Measurements from ENCODE around the gene ASRGL1.
A peak's percentile ranks its signal among the peaks of the same experiment; 100 is the strongest.

Gene ASRGL1

DNA sequence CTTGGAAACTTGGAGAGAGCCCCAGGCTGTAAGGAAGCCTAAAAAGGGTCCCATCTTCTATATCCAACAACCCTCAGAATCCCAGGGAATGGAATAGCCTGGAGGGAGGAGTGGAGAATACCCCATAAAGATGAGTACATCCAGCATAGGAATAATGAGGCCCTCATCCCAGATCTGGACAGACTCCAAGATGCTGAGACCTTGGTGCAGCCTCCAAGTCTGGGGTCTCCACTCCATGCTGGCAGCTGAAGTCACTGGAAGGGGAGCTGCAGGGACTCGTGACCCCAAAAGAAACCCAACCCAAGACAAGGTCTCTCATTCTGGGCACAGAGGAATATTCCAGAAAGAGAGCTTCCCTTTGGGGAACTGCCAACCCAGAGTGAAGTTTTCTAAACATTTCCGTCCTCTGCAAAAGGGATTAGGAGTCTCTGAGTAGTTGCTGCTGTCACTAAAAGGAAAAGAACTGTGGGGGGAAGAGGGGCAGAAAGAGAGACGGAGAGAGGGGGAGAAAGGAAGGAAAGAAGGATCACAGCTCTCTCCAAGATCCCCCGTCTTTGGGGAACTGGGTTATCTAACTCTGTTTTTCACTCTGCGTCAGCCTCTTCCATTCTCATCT is 82.2 kb downstream of the ASRGL1 start:
- DNase-seq: no peak

DNA sequence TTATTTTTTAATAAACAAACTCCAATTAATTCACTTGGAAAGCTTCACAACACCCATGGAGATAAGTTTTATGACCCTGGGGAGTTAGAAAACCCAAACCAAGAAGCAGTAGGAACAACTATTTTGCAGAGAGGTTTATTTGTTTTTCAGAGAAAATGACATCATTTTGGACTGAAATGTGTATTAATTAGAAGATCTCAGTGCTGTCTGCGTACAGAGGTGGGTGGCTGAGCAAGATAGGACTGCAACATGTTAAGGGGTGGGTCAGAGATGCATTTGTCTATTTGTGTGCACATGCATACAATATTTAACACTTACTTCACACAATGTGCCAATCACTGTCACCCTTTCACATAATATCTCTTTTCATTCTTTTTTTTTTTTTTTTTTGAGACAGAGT is 82.7 kb downstream of the ASRGL1 start:
- no peak for DNase-seq

DNA sequence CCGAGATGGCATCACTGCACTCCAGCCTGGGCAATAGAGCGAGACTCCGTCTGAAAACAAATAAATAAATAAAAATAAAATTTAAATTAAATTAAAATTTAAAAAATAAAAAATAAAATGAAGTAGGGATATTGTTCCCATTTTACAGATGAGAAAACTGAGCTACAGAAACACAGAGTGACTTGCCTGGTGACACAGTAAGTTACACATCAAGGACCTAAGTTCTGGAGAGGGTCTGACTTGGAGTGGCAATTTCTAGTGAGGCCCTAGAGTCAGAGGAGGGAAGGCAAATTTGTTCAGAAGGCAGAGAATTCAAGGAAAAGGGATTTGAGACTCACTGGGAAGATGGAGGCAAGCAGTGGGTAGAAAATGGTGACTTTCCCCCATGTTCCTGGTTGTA is 83.6 kb downstream of the ASRGL1 start:
- no peak for DNase-seq

DNA sequence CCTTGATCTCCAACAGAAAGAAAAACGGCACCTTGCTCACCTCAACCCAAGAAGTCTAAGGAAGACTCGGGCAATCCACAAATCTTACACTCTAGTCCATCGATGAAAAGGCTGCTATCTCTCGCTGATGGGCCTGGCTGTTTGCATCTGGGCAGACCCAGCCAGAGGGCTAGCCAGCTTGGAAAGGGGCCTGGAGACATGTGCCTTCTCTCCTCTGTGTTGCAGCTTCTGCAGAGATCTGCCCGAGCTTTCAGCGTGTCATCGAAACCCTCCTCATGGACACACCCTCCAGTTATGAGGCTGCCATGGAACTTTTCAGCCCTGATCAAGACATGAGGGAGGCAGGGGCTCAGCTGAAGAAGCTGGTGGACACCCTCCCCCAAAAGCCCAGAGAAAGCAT is 84.7 kb downstream of the ASRGL1 start:
- DNase-seq: no peak

DNA sequence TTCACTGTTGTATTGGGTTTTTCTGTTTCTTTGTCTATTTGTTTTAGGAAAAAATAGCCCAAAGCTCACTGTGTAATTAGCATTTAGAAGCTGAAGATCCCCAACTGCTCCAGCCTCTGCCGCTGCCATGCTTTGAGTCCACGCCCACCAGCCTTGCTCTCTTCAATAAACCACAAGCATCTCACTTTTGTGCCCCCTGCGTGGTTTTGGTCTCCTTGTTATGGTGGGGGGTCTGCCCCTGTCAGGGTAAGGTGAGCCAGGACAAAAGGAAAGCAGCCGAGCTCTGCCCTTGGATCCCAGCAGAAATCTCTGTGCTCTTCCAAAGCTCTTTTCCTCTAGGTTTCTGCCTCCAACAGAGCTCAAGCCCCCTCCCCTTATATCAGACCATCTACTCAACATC is 85.8 kb downstream of the ASRGL1 start:
- DNase-seq: no peak

DNA sequence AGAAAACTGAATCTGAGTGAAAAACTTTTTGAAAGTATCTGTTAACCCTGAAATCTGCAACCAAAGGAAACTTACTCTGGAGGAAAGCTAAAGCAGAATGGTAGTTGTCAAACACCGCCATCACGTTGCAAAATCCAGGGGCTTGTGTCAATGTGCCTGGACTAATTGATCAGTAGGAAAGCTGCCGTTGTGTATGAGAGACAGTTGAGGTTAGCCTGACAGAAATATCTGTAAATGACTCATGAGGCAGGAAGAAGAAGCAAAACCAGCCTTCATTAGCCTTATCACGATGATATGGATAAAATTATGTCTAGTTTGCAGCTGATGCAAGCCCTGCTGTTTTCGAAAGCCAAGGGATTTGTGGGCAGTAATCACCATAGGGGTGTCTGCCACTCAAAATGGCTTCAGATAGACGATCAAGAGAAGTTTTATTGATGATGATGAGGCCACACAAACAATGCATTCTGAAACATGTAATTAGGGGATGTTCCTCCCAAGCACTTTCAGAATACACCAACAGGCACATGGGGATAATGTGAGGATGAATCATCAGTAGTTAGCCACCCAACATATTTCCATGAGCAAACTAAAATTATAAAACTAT is 90.5 kb downstream of the ASRGL1 start:
- peak; percentile 63 for DNase-seq

DNA sequence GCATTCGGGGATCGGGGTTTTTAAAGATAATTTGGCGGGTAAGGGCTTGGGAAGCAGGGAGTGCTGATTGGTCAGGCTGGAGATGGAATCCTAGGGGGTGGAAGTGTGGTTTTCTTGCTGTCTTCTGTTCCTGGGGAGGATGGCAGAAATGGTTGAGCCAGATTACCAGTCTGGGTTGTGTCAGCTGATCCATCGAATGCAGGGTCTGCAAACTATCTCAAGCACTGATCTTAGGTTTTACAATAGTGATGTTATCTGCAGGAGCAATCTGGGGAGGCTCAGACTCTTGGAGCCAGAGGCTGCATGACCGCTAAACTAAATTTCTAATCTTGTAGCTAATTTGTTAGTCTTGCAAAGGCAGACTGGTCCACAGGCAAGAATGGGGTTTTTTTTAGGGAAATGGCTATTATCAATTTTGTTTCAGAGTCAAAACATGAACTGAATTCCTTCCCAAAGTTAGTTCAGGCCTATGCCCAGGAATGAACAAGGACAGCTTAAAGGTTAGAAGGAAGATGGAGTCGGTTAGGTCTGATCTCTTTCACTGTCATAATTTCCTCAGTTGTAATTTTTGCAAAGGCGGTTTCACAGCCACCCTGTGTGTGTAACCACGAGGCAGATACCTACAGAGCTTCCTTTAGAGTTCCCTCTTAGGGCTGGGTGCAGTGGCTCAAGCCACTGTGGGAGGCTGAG is 91.8 kb downstream of the ASRGL1 start:
- DNase-seq: no peak

DNA sequence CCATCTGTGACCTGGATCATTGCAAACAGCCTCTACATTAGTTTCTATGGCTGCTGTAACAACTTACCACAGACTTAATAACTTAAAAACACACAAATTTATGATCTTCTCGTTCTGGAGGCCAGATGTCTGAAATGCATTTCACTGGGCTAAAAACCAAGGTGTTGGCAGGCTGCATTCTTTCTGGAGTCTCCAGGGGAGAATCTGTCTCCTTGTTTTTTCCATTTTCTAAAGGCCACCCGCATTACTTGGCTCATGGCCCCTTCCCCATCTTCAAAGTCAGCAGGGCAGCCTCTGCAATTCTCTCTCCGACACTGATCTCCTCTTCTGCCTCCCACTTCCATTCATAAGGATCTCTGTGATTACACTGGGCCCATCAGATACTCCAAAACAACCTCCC is 93.2 kb downstream of the ASRGL1 start:
- DNase-seq: no peak

DNA sequence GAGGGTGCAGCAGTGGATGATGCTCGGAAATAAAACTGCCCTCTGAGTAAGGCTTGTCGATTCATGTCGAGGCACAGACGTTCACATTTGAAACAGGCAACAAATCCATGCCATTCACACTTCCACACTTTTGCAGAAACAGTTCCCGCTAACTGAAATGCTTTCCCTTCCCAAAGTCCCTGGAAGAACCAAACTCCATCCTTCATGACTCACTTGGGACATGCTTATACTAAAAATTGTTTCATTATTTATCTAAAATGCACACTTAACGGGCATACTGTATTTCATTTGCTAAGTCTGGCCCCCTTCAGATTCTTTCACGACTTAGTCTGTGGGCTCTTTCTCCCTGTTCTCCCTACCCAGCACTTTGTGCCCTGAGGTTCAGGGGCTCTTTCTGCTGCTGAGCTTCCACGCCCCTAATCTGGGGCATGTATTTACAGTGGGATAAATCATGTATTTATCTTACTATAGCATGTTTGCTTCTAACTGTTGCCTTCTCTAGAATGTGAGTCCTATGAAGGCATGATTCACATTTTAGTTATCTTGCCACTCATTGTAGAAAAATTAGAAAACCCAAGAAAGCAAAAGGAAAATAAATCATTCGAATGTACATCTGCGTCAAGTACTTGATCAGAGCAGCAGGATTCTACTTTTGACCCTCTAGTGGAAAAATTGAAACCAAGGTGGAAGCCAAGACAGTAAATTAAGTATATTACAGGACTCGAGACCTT is 94.1 kb downstream of the ASRGL1 start:
- peak; percentile 93 for DNase-seq

DNA sequence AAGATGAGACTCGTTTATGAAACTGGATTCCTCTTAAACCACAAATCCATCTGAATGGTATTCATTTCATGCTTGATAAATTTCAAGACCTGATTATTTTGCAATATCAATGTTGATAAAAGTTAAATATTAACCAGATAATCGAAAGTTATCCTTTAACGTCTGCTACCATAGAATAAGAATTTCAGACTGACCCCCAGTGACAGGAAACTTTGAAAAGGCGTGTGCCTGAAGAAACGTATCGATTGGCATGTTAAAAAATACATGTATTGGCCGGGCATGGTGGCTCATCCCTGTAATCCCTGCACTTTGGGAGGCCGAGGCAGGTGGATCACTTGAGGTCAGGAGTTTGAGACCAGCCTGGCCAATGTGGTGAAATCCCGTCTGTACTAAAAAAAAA is 95.4 kb downstream of the ASRGL1 start:
- DNase-seq: no peak

DNA sequence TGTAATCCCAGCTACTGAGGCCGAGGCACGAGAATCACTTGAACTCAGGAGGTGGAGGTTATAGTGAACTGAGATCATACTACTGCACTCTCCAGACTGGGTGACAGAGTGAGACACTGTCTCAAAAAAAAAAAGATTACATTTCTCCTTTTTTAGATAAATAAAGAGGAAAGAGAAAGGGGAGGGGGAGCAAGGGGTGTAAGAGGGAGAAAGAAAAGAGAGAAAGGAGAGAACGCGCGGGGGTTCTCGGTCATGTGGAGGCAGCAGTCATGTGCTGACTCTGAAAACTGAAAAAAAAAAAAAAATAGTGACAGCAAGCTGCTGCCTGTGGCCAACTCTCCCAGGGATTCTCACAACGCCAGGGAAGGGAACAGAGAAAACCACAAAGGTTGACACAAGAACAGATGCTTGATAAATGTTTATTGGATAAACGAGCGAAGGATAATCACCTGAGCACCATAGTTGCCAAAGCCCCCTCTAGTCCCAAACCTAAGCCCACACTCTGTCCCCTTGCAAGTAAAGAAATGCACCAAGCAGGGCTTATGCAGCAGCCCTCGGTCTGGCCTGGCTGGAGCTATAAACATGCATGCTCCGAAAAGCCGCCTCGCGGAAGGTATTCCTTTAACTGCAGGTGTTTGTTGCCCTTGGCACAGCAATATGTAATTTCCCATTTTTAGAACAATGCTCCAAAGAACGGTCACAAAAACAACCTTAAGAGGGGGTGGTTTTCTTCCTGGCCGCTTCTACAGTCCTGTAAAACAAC is 96.1 kb downstream of the ASRGL1 start:
- no peak for DNase-seq

DNA sequence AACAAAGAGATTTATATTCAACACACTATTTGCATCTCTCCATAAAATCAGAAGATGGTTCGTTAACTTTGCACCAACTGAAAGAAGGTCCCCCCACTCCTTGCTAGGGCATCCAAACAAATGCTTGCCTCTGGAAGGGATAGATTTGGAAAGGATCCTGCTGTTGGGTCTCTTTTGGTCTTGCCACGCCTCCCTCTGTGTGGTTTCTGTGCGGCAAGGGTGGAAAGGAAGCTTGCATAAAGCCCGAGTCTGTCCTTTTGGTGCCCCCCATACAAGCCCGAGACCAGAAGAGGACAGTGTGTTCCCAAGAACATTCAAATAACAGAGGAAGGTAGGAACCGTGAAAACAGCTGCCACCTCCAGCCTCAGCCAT is 96.6 kb downstream of the ASRGL1 start:
- no peak for DNase-seq

DNA sequence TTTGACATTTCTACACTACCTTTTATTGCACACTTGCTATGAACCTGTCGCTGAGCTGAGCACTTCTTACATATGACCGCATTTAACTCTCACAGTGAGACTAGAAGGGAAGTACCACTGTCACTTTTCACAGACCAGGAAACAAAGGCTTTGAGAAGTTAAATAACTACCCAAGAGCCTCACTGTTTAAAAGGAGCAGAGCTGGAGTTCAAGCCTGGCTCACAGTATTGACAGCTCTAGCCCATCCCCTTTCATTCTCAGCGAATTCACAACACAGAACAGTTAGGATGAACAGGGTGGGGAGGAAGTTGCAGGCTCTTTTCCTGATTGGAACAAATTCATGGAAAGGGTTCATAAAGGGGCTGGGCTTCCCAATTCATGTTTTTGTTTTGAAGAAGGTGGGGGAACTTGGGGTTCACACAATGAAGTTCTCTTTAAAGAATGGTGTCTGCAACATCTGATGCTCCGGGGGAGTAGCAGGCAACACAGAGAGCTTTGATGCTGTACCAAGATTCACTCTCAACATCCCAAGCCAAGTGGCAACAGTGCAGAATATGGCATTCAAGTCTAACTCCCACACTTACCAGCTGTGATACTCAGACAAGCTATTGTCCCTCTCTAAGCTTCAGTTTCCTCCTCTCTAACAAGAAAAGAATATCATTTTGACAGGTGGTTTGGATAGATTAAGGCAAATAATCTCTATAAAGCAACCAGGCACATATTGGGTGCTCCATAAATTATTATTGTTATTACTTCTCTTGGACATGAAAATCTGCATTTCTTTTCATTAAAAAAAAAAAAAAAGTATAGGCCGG is 98.8 kb downstream of the ASRGL1 start:
- no peak for DNase-seq

DNA sequence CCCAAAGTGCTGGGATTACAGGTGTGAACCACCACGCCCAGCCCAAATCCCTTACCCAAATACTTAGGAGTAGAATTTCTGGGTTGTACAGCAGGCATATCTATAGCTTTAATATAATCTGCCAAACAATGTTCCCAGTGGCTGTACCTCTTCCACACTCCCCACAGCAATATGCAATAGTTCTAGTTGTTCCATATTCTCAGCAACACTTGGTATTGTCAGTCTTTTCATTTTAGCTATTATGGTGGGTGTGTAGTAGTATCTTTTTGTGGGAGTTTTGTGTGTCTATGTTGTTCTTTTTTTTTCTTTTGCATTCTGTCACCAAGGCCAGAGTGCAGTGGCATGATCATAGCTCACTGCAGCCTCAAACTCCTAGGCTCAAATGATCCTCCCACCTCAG is 100.4 kb downstream of the ASRGL1 start:
- DNase-seq: no peak

DNA sequence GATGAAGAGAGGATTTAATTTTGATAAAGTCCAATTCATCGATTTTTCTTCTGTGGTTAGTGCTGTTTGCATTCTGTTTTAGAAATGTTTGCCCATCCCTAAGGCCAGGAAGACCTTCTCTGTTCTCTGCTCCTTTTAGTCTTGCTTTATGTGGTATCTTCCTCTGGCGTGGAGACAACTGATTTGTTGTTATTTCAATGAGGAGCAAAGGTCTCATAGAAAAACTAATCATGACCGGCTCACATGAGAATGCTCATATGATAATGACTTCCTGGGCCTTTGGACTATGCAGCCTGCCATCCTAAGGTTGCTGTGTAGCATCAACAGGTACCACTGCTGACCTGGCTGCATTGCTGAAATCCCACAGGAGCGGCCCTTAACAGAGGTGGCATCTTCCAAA is 101.4 kb downstream of the ASRGL1 start:
- no peak for DNase-seq

DNA sequence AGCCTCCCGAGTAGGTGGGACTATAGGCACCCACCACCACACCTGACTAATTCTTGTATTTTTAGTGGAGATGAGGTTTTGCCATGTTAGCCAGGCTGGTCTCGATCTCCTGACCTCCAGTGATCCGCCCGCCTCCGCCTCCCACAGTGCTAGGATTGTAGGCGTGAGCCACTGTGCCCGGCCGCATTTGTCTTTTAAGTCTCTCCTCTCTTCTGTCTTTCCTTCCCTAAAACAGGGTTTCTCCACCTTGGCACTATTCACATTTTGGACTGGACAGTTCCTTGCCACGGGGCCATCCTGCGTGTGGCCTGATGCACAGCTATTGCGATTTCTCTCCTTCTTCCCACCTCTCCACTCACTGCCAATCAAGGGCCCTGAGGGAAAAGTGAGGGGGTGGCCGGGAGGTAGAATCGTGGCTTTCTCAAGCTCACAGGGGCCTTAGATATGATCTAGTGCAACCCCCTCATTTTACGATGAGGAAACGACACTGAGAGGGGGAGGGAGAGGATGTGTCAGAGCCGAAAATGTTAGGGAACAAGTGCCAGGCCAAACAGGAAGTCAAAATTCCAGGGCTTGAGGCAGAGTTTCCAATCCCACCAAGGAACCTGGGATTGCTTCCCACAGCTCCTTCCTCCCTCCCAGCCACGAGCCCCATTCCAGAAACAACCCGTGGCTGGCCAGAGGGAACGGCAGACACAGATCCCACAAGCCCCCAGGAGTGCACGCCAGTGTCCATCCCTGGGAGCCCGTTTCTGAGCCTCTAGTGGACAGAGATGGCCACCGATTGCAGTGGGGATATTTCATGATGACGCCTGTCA is 102.7 kb downstream of the ASRGL1 start:
- DNase-seq: peak; percentile 40
